WI38 (cell line): ENCODE data around the gene ADGRF1.
"Not testable (repeated sequence)": the region's sequence is repeated elsewhere in the genome, so short reads cannot be mapped to it uniquely, and the experiment has no call there.

Experiments
- H3K4me3 ChIP-seq: 2 replicates; pipeline ENCODE4 v1.5.1; 2011; ENCODE audit warnings: low read depth, mild to moderate bottlenecking, control low read depth, low read length
- TF ChIP-seq, protein P1 (sequence below): IDR thresholded peaks from 2 replicates; pipeline ENCODE4 v1.5.1; 2012; ENCODE audit warnings: low read depth, mild to moderate bottlenecking, control low read depth, low read length

The ADGRF1 gene

DNA sequence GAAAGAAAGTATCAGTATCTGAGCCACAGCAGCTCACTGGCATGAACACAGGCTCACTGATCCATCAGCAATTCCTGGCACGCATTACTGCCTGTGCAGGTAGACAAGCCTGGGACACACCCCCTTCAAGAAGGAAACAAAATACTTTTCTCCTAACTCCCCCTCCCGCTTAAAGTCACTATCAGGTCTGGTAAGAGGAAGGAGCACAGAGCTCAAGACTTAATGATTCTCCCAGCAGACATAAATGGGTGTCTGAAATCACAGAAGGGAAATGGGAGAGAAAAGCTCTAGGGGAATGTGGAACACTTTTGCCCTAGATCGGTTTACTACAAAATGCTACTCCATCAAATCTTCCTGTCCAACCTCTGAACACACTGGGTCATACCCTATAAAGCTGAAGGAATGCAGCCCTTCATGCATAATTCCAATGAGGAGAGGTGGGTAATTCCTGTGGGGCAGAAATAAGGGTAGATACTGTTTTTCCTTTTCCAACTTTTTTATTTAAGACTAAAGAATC is at the start of gene ADGRF1:
ADGRF1 (minus strand) TSS at position 58 of the 517 bp plus-strand sequence. CDS start 13,271 bp downstream, outside the sequence.
- H3K4me3 ChIP-seq = no peak within 1 kb of the TSS
- TF ChIP-seq, protein P1, sequence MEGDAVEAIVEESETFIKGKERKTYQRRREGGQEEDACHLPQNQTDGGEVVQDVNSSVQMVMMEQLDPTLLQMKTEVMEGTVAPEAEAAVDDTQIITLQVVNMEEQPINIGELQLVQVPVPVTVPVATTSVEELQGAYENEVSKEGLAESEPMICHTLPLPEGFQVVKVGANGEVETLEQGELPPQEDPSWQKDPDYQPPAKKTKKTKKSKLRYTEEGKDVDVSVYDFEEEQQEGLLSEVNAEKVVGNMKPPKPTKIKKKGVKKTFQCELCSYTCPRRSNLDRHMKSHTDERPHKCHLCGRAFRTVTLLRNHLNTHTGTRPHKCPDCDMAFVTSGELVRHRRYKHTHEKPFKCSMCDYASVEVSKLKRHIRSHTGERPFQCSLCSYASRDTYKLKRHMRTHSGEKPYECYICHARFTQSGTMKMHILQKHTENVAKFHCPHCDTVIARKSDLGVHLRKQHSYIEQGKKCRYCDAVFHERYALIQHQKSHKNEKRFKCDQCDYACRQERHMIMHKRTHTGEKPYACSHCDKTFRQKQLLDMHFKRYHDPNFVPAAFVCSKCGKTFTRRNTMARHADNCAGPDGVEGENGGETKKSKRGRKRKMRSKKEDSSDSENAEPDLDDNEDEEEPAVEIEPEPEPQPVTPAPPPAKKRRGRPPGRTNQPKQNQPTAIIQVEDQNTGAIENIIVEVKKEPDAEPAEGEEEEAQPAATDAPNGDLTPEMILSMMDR = no peak

DNA sequence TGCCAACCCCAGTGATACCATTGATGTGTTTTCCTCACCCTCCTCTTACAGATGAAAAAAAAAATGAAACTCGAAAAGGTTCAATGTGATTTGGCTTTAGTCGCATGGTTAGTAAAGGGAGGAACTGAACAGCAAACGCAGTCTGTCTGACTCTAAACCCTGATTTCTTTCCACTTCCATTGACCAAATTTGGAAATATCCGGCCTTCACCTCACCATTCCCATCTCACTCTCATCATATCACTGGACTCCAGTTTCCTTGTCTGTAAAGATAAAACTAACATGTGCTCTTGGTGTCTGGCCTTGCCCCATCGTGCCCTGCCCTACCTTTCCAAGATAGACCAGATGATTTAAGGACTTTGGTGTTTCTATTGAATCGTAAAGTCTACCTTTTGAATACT is 48.7 kb upstream of the ADGRF1 start:
- TF ChIP-seq, protein P1 = no peak
- no peak overlapping the region for H3K4me3 ChIP-seq

DNA sequence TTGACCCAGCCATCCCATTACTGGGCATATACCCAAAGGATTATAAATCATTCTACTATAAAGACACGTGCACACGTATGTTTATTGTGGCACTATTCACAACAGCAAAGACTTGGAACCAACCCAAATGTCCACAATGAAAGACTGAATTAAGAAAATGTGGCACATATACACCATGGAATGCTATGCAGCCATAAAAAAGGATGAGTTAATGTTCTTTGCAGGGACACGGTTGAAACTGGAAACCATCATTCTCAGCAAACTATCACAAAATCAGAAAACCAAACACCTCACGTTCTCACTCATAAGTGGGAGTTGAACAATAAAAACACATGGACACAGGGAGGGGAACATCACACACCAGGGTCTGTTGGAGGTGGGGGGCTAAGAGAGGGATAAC is 47.3 kb upstream of the ADGRF1 start:
- not testable (repeated sequence) for H3K4me3 ChIP-seq

DNA sequence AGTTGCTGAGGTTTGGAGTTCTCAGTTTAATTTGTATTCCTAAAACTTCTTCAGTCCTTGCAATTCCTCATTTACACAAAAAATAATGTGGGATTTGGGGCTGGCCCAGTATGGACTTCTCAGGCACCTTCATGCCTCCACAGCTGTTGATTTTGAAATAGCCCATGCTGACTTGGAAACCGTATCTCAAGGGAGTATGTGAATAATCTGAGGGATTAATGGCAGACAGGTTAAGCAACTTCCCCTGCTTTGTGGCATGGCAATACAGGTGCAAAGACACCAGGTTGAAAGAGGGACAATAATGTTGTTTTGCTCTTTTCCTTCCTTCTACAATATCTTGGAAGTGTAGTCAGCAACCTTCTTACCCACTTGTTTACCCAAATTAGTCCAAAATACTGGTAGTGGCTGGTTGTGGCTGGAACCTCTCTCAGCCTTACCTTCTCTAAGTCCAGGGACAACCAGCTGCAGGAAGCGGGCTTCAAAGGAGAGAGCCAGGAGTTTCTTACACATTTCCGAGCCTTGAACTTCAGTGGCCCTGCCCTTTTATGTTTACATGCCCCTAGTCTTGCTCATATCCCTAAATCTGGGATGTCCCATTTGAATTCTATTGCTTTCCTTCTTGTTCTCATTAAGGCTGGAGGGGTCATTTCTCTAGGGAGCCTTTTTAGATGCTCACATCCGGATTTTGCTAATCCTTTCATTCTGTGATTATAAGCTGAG is 44.1 kb upstream of the ADGRF1 start:
- TF ChIP-seq, protein P1 = no peak
- H3K4me3 ChIP-seq = no peak overlapping the region

DNA sequence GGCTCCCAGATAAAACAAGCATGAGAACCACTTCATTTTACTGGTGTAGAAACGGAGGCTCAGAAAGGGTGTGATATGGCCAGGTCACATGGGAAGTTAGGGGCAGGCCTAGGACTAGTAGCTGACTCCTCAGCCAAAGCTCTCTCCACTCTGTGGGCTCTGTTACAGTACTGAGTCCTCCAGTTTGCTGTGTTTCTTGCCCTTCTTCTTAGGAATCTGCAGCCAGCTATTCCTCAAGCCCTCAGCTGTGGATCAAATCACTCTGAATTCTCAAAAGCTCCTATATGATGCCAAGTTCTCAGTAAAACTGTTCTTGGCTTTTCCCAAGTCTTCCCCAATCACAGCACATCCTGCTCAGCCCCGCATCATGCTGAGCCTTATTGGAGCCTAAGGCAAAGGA is 42.5 kb upstream of the ADGRF1 start:
- no peak overlapping the region for H3K4me3 ChIP-seq
- TF ChIP-seq, protein P1 = no peak

- TF ChIP-seq, protein P1 = no peak
- H3K4me3 ChIP-seq = no peak overlapping the region
These were observed 41.5 kb upstream of the ADGRF1 start for GRCh38 chr6:47083586-47084047.

- H3K4me3 ChIP-seq = no peak overlapping the region
These were observed 38.0 kb upstream of the ADGRF1 start for GRCh38 chr6:47080083-47080596.

More at GRCh38 chr6:47080083-47080596, 38.0 kb upstream of the ADGRF1 start:
- TF ChIP-seq, protein P1 = no peak
